ENCODE measurements around the gene FHIT. TPM values are rescaled to one million over a fixed set of nuclear protein-coding genes. Genes with fewer than 3 reads are reported as not detected.

FHIT gene
- total and polyA plus RNA-seq, 10 of the 15 experiments (the other 5 are each of a cell fraction or from before 2014, with no cell fraction given), result 4.2 to 14.9 (median 9.4) TPM

GRCh38 chr3:60289341-60290121, 961.7 kb downstream of the FHIT start:
- POLR2A ChIA-PET, result no interaction called here
- DNase-seq (ENCODE audit: low read depth, low spot score) (no peak), ATAC-seq (no peak), FAIRE-seq (no peak)
- RAD21 ChIA-PET (ENCODE audit: unreplicated experiment), result no interaction called here
- Histone ChIP-seq H3K36me3 (ENCODE audit: control insufficient read depth in 2 of 2, insufficient read depth in 2 of 2, low read length in 1 of 2) (no peaks in the 10 kb centered on the region), H3K9me3 (replicated peaks; ENCODE audit: control insufficient read depth, insufficient read depth, low read length) (no peaks in the 10 kb centered on the region), H3K4me3 (no peak overlapping the region), H3K79me2 (ENCODE audit: control insufficient read depth, insufficient read depth, low read length) (no peaks in the 10 kb centered on the region), H3K4me1 (ENCODE audit: control insufficient read depth, insufficient read depth, low read length) (no peaks in the 10 kb centered on the region), H3K9ac (ENCODE audit: control insufficient read depth, insufficient read depth, low read length) (no peak overlapping the region), H3K4me2 (ENCODE audit: control insufficient read depth, insufficient read depth) (no peak overlapping the region), H3K27me3 (replicated peaks in 1 of 2; ENCODE audit: control insufficient read depth in 2 of 2, insufficient read depth in 2 of 2, low read length in 1 of 2) (no peaks in the 10 kb centered on the region), H3K27ac (ENCODE audit: control insufficient read depth, insufficient read depth) (no peak overlapping the region), H2AFZ (ENCODE audit: control insufficient read depth, low read depth, low read length) (no peak overlapping the region), H4K20me1 (ENCODE audit: control insufficient read depth, insufficient read depth) (no peaks in the 10 kb centered on the region)
- in situ Hi-C loops (cut with MboI) (no loop called here), intact Hi-C loops (cut with micrococcal nuclease; ENCODE audit: unreplicated experiment) (no loop called here)
- SMC1A ChIA-PET (ENCODE audit: uncharacterized antibody, unreplicated experiment), result interaction anchor here (0.7 kb wide), 1 partner anchor 238 kb away, joined by 3 read pairs; no protein-coding TSS in a partner anchor
- BruUV-seq (replicated peaks), result no TSS peak
- TF ChIP-seq SMAD5 (IDR thresholded peaks at IDR 0.05; ENCODE audit: low read depth), result no peak
- TF ChIP-seq ZSCAN29 (IDR thresholded peaks at IDR 0.05), result no peak
- TF ChIP-seq SREBF2 (IDR thresholded peaks at IDR 0.05; ENCODE audit: low read length), result no peak
- no peak for TF ChIP-seq CUX1 (IDR thresholded peaks at IDR 0.05; ENCODE audit: insufficient replicate concordance, low read depth, low read length)
- no peak for TF ChIP-seq TCF3 (IDR thresholded peaks at IDR 0.05; ENCODE audit: borderline replicate concordance, insufficient read depth, low read depth, low read length)
- no peak for TF ChIP-seq RBBP5 (conservative IDR thresholded peaks at IDR 0.05)
- no peak for TF ChIP-seq SMARCA5 (IDR thresholded peaks at IDR 0.05)
- no peak for TF ChIP-seq GABPA (IDR thresholded peaks at IDR 0.05; ENCODE audit: low read depth)
- WGBS (ENCODE audit: insufficient coverage, insufficient replicate concordance, low lambda C conversion rate, missing lambda C conversion rate), result 25% methylated on average over 8 of the region's 8 CpGs
- CTCF ChIA-PET, result no interaction called here
